ENCODE measurements around the gene LAMA2.

LAMA2 gene

DNA sequence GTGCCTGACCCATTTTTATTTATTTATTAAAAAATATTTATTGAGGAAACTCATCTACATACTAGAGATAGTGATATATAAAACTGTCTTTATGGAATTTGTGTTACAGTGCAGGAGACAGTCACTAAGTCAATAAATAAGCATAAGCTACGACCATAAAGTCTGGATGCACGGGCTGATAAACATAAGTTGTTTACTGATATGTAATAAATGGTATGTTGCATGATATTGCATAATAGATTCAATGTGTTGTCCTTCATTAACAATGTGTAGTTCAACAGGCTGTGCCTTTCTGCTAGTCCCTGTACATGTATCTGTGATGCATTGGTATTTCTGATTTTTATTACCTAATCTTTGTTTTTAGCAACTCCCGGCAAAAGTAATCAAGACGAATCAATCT is 515.8 kb downstream of the LAMA2 start:
- DNase-seq: no peak

DNA sequence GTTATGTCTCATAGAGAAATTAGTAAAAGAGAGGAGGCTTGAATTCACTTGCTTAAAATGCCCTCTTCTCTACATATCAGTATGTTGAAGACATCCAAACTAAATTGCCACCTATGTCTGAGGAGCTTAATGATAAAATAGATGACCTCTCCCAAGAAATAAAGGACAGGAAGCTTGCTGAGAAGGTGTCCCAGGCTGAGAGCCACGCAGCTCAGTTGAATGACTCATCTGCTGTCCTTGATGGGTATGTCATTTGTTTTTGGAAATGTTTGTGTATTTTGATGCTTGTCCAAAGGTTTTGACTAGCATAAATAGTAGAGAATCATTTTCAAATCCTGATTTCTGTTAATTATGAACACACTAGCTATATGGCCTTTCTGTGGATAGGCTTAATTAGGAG is 519.3 kb downstream of the LAMA2 start:
- no peak for DNase-seq

DNA sequence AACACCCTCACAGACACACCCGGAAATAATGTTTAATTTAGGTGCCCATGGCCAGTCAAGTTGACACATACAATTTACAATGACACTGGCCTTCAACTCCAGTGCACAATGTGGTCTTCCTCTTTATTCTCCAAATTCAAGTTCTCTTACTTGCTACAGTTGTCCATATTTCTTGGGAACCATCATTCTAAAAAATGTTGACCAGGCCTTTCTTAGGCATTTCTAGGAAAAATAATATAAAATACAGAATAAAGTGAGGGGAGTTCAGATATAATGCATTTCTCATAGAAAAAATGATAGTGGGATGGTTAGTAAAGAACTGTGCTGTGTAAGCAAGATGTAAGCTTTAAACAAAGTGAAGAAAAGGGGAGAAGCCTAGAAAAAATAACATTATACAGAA is 528.2 kb downstream of the LAMA2 start:
- DNase-seq: no peak

DNA sequence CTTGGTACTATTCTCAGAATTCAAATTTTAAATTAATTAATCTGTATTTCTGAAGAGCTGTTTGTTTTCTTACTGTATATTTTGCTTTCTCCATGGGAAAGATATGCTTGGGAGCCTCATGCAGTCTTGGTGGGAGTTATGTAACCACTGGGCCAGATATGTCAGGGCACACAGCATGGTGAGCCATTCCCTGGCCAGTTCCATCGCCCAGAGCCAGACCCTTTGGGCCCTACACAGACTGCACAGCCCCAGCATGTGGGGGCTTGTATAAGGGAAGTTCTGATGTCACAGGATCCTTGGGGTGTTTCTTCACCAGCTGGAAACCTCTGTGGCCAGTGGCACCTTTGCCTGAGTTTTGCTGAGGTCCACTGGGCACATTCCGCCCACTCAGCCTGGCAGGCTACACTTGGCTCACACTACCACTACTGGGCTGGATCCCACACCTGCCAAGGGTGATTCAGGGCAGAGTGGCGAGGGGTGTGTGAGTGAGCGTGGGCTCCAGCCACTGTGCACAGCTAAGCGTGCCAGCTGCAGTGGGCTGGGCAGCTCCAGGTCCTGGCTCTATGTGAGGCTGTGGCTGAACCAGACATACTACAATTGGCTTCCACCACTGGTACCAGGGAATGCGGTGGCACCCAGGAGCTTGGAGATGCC is 533.5 kb downstream of the LAMA2 start:
- no peak for DNase-seq

DNA sequence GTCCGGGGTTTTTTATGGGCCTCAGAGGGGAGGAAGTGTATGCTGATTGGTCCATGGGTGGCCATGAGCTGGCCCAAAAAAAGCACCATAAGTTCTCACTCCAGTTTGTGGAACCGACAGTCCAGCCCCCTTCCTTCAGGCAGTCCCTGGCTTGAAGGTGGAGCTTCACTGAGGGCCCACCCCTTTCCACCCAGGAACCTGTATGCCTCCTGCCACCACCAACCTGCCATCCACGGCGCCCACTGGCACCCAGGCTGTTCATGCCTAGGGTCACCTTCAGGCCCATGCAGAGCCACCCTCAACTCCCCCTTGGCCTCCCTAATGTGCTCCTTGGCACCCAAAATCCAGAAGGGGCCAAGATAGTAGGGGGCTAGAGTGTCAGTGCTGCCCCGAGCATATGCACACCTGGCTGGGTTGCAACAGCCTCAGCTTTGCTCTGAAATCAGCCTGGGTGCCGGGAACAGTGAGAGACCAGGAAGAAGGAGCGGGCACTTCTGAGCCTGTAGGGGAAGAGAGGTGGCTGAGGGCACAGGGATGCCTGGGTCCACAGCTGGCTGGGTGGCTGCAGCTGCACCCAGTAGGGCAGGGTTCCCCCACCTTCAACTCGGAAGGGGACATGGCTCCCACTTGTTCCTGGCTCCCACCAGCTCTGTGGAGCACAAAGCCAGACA is 534.6 kb downstream of the LAMA2 start:
- DNase-seq: no peak

DNA sequence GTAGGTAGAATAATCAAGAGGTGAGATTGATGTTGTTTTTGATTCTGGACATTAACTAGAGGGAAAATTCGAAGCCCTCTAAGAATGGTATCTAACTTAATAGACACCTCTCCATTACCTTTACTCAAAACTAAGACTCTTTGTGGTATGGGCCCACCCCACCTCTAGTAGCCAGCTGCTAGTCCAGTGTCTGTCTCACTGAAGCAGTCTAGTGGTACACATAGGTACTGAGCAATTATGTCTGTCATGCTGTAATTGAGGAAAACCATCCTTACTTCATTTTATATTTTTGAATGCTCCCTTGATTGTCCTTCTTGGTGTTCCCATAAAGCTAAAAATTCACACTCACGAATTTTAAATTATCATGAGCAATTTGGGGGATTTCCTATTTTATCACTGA is 536.4 kb downstream of the LAMA2 start:
- DNase-seq: no peak

DNA sequence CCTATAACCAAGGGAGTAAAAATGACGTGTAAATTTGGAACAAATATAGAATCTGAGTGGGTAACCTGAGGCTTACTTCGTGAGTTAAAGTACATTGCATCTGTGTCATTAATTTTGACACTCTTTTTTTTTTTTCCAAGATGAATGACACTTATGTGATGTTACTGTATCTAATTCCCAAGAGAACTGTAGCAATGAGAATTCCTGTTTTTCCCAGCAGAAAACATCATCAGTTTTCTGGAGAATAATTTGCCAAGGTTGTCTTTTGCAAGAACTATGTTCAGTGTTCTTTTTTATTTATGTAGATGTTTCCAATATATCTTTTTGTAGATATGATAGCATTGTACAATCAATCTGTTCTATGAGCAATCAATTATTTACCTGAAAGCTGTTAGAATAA is 543.4 kb downstream of the LAMA2 start:
- DNase-seq: no peak

DNA sequence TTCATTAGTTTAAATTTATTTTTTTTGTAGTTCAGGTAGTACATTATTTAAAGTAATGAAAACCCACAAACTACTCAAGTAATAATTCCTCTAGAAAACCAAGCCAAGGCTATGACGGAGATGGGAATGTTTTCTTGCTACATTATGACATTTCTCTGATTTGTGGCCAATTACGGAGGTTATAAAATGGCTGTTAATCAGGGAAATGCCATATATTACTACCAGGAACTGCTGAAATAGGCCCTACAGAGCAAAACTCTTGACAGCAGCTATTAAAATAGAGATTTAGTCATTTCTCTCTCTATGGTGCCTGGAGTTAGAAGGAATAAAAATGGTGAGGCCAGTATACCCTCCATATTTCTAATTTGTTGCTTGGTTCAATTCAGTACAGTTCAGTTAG is 547.0 kb downstream of the LAMA2 start:
- no peak for DNase-seq

DNA sequence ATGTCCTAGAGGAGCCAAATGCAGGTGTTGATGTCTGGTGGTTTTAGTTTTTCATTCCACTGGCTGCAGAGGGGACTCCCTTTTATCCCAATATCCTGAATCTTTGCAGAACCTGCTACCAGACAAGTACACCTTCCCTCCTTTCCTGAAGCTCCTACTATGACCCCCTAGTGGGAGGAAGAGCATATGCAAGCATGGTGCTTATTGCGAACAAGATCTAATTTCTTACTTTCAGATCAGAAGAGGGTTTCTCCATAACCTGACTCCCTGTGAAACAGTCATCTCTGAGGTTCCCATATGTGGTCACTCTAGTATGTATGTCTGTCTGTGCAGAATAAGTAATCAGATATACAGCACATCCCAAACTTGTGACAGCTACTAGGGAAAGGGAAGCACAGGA is 549.8 kb downstream of the LAMA2 start:
- no peak for DNase-seq

DNA sequence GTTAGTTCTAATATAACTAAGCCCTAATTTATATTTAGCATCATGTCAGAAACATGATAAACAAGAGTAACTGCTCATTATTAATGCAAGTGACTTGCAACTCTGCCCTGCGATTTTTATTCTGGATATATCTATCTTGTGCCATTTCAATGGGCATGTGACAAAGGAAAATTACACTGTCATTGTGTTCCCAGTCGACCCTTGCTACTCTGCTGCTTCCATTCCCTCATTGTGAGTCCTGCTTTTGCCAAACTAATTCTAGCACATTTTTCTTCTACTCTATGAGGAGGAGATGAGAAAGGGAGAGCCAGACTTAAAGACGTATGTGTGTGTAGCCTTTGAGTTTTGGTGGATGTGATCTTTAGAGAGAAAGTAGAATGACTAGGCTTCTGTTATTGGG is 551.2 kb downstream of the LAMA2 start:
- no peak for DNase-seq

DNA sequence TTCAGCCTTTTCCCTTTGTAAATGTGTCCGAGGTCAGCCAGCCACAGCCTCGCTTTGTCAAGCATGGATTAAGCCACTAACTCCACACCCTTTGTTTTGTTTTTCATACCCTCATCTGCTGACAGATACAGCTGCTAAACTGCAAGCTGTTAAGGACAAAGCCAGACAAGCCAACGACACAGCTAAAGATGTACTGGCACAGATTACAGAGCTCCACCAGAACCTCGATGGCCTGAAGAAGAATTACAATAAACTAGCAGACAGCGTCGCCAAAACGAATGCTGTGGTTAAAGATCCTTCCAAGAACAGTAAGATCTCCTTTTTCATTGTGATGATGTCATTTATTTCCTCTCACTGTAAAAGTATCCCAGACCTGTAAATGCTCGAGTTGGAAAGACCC is 557.8 kb downstream of the LAMA2 start:
- no peak for DNase-seq

DNA sequence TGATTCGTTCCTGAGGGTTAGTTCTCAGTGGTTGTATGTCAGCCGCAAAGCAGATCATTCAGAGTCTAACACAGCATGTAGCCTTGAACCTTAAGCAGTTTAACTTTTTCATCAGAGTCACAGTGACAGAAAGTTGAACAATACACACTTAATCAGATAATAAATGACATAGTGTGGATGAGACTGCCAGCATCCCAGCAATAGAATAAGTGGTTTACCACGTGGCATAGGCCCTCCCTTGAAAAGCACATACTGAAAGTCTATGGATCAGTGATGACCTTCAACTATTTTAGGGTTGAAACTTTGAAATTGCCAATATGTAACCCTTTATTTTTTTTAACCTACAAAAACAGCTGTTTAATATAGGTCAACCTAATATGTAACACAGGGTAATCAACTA is 561.7 kb downstream of the LAMA2 start:
- DNase-seq: no peak

DNA sequence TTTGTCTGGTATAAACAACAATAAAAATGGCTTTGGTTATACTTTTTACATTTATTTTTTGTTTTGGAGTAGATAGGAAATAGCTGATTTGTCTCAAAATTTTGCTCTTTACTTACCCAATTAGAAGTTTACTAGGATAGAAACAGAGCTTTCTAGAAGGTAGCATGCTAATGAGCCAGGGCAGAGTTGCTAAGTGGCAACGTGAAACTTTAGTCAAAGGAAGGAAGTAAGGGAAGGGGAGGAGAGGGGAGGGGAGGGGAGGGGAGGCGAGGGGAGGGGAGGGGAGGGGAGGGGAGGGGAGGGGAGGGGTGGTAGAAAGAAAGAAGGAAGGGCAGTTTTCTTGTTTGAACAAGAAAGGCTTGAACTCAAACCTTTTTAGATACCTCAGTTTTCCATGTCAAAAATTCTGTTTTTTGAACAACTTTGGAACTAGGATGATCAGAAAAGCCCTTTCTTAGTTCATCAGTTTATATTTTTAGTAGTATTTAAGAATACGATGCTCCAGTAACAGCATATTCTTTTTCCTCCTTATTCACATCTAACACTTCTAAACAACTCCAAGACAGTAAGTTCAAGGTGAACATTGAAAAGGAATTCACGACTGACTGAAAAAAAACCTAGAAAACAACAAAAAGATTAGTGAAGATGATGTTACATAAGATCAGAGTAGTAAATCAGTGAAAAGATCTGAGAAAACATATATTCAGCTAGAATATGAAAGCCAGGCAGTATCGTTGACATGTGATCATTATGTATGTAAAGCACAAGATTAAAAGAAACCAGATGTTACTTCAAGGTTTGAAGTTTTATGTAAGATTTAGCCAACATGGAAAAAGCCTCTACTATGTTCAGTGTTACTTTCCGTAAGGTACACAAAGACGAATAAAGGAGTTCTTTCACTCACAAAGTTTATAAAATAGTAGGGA is 563.6 kb downstream of the LAMA2 start:
- DNase-seq: no peak

DNA sequence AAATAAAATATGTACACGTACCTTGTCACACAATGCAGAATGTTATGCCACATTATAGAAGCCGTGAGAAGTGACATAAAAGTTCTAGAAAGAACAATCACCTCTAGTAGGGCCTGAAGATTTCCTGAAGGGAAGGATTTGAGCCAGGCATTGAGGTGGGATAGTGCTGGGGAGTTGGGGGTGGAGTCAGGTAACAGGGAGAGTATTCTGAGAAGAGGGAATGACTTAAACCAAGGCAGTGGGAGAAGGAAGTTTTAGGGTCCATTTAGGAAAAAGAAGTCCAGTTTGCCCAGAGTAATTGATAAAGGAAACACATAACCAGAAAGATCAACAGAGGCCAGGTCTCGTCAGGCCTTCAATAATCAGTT is 564.2 kb downstream of the LAMA2 start:
- DNase-seq: no peak

DNA sequence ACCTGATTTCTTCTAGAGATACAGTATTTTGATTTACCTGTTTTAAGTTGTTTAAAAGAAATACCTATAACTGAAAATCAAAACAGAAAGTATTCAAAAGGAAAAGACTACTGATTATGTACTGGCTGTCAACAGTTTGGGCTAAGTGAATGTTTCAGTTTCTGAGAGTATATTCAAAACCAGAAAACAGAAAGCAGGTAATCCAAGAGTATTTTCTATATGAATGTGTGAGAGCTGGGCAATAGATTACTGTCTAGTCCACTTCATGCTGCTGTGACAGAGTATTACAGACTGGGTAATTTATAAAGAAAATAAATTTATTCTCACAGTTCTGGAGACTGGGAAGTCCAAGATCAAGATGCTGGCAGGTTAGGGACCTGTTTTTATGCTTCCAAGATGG is 566.0 kb downstream of the LAMA2 start:
- no peak for DNase-seq

DNA sequence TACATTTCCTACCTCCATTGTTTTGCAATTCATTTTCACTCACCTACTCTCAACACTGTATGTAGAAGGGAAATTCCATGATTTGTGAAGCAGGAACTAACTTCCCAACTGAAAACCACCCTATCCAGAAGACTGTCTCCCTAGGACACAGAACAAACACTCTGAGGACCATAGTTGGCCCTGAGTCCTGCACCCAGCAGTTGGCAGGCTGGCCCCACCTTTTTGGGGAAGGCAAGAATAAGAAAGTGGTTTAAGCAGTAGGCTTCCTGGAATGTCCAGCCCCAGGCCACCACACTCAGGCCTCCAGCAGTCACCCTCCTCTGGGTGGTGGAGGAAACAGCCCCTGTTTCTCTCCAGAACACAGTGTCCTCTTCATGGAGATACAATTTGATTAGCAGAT is 568.2 kb downstream of the LAMA2 start:
- no peak for DNase-seq

DNA sequence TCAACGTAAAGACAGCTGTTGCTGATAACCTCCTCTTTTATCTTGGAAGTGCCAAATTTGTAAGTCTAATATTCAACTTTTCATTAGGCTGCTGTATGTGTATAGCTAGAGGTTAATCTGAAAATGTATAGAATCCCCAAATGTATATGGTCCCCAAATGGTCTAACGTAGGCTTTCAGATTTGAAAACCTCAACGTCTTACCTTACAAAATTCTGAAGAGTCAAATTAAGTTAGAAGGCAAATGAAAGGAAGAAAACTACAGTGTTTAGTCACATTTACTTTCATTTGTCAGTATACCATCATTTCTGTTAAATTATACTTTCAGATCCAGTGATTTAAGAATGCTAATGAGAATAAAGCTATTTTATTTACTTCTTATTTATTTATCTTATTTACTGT is 570.1 kb downstream of the LAMA2 start:
- no peak for DNase-seq

DNA sequence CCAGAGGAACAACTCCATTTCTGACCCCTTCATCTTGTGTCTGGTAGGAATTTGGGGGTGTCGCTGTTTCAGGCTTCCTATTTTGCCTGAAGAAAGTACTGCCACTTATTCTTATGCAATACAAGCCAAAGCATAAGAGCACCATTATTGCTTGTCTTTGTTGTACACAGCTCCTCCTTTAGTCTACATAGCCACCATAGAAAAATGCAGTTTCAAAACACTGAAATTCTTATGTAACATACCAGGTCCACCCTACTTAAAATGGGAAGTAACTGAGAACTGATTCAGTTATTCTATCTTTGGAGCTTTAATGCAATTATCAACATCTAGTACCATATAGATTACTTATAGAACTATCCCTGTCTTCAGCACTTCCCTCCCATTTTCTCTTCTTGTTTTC is 571.5 kb downstream of the LAMA2 start:
- DNase-seq: no peak

DNA sequence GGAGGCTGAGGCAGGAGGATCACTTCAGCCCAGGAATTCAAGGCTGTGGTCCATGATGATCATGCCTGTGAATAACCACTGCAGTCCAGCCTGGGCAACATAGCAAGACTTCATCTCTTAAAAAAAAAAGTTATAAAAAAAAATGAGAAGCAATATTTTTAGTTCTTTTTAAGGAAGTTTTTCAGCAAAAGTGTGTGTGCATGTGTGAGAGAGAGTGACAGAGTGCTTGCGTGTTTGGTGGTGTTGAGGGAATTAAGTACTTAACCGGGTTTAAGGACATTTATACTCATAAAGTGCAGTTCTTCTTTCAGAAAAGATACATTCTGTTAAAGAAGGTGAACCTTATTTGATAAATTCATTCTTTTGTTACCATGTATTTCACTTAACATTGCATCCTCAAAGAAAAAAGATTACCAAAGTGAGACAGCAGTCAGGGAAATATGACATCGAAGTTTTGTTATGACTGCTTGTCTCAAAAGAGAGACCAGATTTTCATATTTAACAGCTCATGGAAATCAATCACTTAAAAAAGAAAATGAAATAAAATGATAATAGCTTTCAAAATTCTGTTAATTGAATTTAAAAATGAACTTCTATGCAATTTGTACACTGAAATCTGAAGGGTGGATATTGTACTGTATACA is 572.3 kb downstream of the LAMA2 start:
- DNase-seq: no peak

DNA sequence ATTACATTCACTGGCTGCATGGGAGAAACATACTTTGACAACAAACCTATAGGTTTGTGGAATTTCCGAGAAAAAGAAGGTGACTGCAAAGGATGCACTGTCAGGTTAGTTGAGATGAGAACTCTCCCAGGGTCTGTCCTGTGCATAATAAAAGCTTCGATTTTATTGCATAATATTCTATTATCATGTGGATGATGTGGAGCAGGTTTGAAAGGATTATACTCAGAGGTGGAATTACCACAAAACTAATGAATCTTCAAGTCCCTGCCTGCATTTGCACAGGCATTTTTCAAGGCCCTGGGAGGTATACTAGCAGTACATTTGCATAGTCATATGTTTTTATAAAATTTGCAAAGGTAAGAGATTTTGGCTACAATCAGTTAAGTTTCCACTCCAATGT is 577.3 kb downstream of the LAMA2 start:
- DNase-seq: no peak

DNA sequence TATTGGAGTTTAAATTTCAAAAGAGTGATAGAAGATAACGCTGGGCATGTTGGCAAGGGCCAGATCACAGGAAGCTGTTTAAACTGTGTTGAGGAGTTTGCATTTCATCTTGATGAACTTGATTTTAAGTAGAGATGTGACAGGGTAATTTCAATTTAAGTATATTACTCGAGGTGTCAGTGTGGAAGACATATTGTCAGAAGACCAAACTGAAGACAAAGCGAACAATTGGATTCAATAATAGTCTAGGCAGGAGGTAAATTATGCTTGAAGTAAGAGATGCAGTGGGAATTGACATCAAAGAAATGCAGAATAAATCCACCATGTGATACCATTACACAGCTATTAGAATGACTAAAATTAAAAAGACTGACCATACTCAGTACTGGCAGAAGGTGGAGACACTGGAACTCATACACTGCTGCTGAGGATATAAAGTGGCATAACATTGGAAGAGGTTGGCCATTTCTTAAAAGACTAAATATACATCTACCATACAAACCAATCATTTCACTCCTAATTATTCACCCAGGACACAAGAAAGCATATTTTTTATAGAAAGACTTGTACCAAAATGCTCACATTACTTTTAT is 586.2 kb downstream of the LAMA2 start:
- no peak for DNase-seq

DNA sequence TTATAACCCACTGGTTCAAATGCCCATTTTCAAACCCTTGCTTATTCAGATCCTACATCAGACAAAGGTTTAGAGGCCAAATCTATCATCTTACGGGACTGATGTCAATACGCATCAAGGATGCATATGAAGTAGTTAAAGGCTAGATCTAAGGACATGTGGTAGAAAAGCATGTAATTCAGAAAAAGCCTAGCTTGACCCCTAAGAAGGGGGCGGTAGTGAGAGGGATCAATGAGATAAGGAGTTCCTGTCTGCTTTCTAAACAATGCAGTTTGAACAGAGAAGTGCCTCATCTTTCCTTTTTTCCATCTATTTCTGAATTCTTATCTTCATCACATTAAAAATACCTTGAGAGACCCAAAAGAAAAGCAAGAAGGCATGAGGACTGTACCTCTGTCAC is 589.3 kb downstream of the LAMA2 start:
- no peak for DNase-seq

DNA sequence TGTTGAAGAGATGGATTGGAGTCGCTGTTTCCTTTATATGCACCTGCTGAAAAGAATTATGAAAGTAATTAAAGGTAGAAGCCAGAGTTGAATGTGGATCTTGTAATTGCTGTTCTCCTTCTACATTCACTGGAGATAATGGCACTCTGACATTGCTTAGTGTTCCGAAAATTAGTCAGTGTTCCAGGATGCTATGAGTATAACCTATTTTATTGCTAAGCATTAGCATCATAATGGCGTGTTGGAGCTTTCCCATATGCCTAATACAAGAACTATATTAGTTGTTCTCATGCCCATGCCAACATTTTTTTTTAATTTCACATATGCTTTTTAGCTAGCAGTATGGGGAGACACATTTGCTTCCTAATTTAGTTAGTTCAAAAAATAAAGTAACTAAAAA is 590.6 kb downstream of the LAMA2 start:
- no peak for DNase-seq

Measured in NCI-H1048 (cell line).